HG03139 (cell line): ENCODE results near the gene ATOSB.
A peak's percentile ranks its signal among the peaks of the same experiment; 100 is the strongest.
"Not testable (repeated sequence)": the region's sequence is repeated elsewhere in the genome, so short reads cannot be mapped to it uniquely, and the experiment has no call there.

Experiments
- ATAC-seq: cut with Tn5 transposase; IDR thresholded peaks from one replicate; pipeline ENCODE4 v1.9.1; 2021; ENCODE audit not compliant: unreplicated experiment

ATOSB gene

GRCh38 chr9:35115680-35116538 lies at the start of gene ATOSB:
TSS of gene ATOSB (minus strand) at chr9:35115862. CDS start at chr9:35108274, 7,588 bp downstream.
- peak; percentile 44 for ATAC-seq

- no peak for ATAC-seq
Observed at GRCh38 chr9:35164711-35165110, 49.0 kb upstream of the ATOSB start.

DNA sequence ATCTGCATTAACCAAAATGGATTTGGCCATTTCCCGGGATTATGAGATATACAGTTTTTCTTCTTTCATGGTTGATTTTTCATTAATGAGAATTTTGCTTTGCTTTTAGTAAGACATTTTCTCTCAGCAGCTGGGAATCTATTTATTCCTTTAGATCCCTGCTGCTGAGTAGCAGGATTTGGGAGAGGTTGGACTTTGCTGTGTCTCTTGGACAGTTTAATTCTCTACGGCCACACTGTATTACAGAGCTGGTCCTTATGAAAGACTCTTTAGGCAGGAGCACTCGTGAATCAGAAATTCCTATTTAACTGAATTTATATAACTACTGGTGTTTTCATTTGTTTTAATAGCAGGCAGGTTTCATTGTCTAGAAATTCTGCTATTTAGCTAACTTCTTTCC lies 47.8 kb upstream of the ATOSB start:
- ATAC-seq, result no peak

- no peak for ATAC-seq
Observed at GRCh38 chr9:35162605-35163315, 47.1 kb upstream of the ATOSB start.

DNA sequence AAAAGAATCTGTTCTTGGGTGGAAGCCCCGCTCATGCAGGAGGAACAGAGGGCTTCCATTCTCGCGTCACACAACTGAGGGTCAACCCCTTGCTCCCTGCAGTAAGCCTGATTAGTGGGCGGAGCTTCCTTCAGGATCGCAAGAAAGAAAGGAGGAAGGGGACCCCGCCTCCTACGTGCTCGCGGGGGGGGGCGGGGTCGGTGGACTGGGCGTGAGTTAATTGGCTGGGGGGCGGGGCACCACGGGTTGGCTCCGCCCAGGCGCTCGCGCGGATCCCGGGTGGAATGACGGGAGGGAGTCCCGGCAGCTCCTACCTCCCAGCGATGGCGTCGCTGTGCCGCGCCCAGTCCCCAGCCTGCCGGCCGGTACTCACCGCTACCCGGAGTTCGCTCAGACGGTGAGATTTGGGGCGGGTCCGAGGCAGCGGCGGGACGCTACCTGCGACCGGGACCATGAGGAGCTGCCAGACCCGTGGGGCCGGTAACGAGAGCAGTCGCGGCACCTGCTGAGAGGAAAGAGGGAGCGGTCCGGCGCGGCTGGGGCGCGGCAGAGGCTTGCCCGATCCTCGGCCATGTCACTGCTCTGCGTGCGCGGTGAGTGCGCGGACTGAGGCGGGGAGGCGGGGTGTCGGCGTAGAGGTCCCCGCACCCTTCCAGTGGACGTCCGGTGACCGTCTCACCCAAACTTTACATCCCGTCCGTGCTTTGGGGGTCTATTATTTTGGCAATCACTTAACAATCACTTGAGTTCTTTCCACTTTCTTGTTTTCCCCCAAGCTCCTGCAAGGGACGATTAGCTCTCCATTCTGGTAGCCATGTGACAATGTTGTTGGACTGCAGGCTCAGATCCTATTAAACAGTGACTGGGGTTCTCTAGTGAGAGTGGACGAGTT lies 46.3 kb upstream of the ATOSB start, which contains the start of gene UNC13B:
TSS of gene UNC13B (plus strand) at position 297 of the 892 bp plus-strand sequence. CDS start at position 572, 275 bp downstream.
- ATAC-seq, result peak; percentile 77

DNA sequence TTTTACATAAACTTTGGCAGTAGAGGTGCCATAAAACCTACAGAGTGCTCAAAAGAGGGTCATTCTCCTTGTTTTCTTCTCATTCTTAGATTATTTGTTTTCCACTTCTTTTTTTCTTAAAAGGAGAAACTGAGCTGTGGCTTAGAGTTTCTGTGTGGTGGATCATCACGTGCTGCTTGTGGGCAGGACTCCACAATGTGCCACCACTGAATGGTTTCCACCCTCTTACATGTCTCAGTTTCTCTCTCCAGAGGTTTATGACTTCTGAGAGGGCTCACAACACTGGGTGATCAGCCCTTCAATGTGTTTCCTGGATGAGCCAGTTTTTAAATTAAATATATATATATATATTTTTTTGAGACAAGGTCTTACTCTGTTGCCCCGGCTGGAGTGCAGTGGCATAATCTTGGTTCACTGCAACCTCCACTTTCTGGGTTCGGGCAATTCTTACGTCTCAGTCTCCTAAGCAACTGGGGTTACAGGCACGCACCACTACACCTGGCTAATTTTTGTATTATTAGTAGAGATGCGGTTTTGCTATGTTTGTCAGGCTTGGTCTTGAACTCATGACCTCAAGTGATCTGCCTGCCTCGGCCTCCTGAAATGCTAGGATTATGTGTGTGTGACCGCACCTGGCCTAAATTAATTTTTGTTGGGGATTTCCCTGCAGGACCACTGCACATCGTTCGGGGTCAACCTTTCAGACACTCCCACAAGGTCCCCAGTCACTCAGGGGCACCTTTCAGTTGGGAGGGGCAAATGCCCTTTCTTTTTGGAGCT lies 43.0 kb upstream of the ATOSB start:
- no peak for ATAC-seq

DNA sequence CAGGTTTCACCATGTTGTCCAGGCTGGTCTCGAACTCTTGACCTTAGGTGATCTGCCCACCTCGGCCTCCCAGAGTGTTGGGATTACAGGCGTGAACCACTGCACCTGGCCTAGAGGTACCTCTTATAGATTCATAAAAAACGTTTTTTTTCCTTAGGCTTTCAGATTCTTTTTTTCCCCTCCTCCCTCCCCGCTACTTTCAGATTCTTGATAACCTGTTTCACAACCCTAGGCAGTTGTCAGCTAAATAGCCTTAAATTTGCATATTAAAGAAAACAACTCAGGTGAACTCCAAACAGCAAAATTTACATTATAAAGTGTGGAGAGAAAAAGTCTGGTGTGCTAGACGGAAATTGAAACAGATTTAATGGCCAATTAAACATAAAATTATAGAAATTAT lies 42.2 kb upstream of the ATOSB start:
- not testable (repeated sequence) for ATAC-seq

DNA sequence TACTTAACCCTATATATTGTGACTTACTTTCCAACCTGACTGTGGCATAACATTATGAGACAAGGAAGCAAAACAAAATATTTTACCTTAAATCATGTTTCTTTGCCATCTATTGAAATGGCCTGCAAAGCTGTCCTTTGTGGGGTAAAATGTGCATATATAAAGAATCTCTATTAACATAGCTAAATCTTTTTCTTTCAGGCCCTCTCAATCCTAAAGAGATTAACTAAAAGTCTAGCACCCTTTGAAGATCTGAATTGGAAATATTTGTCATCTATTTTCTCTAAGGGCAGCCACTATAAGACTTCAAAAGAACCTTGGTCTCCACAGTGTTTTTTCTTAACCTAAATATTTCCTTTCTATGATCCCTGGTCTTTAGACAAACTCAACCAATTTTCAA lies 41.1 kb upstream of the ATOSB start:
- ATAC-seq, result no peak

GRCh38 chr9:35152926-35153325 lies 37.3 kb upstream of the ATOSB start:
- no peak for ATAC-seq

GRCh38 chr9:35147941-35148563 lies 32.4 kb upstream of the ATOSB start:
- not testable (repeated sequence) for ATAC-seq

DNA sequence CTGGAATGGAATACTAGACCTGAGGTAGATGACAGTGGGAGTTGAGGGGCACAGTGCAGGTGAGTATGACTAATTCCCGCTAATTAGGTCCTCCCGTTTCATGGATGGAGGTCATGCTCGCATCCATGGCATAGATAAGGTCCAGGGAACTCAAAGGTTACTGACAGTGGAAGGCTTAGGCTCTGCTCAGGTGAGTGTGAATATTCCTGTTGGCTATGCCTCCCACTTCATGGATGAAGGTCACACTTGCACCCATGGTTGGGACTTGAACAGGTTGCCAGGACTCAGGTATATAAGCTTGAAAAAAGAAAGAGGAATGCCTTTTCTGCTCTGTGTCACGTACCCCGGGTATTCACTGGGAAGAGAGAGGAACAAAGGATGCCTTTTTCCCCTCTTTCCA lies 26.4 kb upstream of the ATOSB start:
- ATAC-seq, result no peak

- ATAC-seq, result no peak
Observed at GRCh38 chr9:35140093-35140492, 24.4 kb upstream of the ATOSB start.

GRCh38 chr9:35136866-35137265 lies 21.2 kb upstream of the ATOSB start:
- no peak for ATAC-seq

DNA sequence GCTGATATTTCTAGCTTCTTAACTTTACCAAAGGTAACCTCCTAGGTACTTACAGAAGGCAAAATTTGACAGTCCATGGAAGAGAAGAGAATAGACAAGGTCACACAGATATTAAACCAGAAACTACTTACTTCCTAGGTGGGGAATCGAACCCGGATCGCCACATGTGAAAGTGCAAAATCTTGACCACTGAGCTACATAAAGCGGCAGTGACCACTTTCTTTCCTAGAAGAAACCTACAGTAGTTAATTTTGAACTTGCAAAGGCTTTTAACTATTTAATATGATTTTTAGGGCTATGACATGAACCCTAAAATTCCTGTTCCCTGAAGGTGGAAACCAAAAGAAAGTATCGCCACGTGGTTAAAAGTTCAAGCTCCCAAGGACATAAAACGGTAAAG lies 20.3 kb upstream of the ATOSB start:
- no peak for ATAC-seq

DNA sequence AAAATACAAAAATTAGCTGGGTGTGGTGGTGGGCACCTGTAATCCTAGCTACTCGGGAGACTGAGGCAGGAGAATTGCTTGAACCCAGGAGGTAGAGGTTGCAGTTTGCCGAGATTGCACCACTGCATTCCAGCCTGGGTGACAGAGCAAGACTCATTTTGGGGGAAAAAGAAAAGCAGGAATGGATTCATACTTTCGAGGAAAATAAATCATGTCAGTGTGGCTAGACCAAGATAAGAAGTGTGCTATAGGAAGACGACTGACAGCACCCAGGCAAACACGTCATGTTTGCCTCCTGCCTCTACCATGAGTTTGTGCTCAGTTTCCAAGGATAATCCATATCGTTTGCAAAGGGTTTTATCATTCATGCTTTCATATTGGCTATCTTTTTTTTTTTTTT lies 19.3 kb upstream of the ATOSB start:
- no peak for ATAC-seq

GRCh38 chr9:35116898-35117551 lies 1.4 kb upstream of the ATOSB start:
- peak; percentile 33 for ATAC-seq

DNA sequence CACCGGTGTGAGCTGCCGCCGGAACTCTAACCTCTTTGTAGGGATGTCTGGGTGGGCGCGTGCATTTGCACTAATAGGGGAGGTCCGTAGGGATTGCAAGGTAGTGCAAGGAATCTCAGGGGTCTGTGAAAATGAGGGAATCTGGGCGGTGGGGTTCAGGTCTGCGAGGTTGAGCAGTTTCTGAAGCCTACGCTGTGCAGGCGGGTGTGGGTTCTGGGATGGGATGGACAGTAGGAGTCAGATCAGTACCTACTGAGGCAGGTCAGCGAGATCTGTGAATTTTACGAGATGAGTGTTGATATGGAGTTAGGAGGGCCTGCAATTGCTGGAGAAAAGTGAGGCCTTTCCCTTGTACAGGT lies 856 bp upstream of the ATOSB start:
- no peak for ATAC-seq

DNA sequence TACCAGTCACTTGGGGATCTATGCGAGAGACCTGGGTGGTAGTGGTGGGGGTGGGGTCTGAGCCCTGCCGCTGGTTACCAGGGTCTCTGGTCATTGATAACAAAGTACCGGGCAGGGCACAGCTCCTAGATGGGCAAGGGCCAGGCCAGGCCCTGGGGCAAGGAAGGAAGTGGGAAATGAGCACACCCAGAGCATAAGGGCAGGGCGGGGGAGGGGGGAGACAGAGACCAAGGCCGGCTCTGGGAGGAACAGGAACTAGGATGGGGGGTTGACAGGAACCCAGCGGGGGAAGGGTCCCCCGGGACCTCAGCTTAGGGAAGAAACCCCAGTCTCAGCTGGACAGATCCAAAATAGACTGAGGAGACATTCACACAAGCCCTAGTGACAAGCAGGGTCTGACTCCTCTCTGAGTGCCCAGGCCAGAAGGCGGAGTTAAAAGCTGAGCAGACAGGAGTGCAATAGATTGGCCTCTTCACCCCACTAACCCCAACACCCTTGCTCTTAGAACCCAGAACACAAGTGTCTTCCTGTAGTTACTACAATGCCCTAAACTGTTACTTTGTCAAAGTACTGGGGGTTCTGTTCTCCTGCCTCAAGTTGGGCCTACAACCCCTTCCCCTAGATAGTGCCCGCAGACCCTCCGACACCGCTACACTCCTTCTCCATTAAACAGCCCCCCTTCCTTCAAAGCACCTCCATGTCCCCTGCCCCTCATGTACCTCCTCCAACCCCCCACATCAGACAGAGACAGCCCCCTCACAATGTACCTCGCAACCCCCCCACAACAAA lies 628 bp downstream of the ATOSB start:
- no peak for ATAC-seq
